ENCODE measurements around the gene INPP4B. TPM values are rescaled to one million over a fixed set of nuclear protein-coding genes. Genes with fewer than 3 reads are reported as not detected.

INPP4B gene
- polyA plus RNA-seq, 5 donors = 5.5 to 15.7 (median 11.7) TPM

GRCh38 chr4:142728233-142728632, 117.9 kb downstream of the INPP4B start:
- DNase-seq = no peak

- DNase-seq = no peak
These were observed 119.0 kb downstream of the INPP4B start for GRCh38 chr4:142727149-142727548.

DNA sequence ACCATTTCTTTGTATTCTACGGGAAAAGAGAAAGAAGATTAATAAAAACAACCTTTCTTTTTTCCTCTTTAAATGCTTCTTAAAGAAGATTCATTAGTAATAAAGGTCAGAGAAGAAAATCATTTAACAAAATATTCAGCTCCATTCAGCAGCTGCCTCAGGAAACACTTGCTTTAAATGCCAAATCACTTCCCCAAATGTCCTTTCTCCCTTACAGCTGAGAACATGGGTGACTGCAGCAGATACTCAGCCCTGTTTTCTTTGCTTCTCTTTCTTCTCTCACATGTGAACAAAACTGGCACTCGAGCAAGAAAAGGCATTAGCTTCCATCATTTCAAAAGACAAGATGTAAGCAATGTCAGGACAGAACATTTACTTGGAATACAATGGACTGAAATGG, 120.2 kb downstream of the INPP4B start:
- DNase-seq = no peak

- no peak for DNase-seq
These were observed 124.9 kb downstream of the INPP4B start for GRCh38 chr4:142721187-142721586.

GRCh38 chr4:142719854-142720541, 126.1 kb downstream of the INPP4B start:
- peak in 1 of 2 donors; percentile 2 for DNase-seq

DNA sequence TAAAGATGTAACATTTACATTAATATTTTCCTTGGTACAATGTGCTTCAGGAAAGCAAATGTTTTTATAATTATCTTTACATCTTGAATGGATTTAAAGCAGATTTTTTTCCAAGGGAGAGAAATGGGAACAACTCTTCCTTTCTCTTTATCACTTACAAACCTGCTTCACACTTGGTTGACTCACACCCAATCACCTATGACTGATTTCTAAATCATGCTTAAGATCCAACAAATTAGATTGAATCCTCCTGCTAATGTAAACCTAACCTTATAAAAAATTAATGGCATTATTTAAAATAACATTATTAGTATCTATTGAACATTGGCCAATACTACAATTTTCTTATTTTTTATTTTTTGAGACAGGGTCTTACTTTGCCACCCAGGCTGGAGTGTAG, 127.1 kb downstream of the INPP4B start:
- no peak for DNase-seq

- DNase-seq = no peak
These were observed 130.4 kb downstream of the INPP4B start for GRCh38 chr4:142715727-142716126.

DNA sequence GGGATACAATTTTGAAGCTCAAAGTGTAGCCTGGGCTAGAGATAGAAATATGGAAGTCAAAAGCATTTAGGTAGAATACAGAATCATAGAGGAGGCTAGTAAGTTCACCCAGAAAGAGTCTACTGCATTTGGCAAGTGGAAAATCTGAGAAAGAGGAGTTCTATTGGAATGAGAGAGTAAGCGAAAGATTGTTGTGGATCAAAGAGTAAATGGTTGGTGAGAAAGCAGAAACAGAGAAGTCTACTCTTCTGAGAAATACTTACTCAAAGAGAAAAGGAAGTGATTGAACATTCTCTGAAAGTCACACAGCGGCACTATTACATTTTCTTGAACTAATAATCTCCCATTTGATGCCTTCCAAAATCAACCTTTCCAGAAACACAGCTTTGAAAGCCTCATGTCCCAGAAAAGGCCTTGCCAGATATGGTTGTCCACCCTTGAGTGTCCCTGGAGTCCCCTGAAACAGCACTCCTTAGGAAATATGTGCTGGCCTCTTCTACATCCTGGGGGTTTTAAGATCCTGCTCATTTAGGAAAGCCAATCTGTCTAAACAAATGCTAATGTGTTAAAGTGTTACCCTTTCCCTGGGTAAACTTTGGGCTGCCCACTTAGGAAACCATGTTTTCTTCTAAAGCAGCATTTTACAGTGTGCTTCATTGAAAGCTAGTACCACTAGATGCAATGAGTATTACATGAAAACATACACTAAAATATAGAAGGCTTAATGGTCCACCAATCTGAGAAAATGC, 132.6 kb downstream of the INPP4B start:
- DNase-seq = no peak

DNA sequence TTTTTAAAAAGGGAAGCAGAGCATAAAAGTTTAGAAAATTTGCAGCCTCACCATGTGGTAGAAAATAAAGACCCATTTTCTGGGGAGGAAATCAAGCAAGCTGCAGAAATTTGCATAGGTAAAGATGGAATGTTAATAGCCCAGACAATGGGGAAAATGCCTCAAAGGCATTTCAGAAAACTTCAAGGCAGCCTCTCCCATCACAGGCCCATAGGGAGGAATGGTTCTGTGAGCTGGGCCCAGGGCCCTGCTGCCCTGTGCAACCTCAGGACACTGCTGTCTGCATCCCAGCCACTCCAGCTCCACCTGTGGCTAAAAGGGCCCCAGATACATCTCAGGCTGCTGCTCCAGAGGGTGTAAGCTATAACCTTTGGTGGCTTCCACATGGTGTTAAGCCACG, 137.9 kb downstream of the INPP4B start:
- DNase-seq = no peak

DNA sequence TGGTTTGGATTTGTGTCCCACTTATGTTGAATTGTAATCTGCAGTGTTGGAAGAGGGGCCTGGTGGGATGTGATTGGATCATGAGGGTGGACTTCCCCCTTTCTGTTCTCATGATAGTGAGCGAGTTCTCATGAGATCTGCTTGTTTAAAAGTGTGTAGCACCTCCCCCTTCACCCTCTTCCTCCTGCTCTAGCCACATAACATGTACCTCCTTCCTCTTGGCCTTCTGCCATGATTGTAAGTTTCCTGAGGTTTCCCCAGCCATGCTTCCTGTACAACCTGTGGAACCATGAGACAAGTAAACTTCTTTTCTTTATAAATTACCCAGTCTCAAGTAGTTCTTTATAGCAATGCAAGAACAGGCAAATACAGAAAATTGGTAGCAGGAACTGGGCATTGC, 138.7 kb downstream of the INPP4B start:
- no peak for DNase-seq

- no peak for DNase-seq
These were observed 139.7 kb downstream of the INPP4B start for GRCh38 chr4:142706381-142706780.

GRCh38 chr4:142705820-142706219, 140.3 kb downstream of the INPP4B start:
- DNase-seq = no peak

- DNase-seq = no peak
These were observed 142.3 kb downstream of the INPP4B start for GRCh38 chr4:142703694-142704309.

DNA sequence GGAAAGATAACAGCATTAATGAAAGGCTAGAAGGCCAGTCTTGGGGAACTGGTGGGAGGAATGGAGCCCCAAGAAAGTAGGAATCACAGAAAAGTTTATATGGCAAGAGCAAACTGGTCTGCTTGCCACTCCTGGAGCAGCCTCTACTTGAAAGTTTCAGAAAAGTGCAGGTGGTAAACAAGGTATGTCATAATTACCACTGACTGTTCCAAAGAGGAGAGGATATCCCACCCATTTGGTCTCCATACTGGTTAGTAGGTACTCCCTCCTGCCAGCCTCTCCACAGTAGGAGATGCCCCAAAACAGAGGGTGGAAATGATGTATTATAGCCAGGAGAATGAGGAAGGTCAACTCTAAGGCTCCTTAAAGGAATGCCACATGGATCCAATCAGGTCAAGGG, 145.1 kb downstream of the INPP4B start:
- DNase-seq = no peak

GRCh38 chr4:142700531-142700930, 145.6 kb downstream of the INPP4B start:
- no peak for DNase-seq

DNA sequence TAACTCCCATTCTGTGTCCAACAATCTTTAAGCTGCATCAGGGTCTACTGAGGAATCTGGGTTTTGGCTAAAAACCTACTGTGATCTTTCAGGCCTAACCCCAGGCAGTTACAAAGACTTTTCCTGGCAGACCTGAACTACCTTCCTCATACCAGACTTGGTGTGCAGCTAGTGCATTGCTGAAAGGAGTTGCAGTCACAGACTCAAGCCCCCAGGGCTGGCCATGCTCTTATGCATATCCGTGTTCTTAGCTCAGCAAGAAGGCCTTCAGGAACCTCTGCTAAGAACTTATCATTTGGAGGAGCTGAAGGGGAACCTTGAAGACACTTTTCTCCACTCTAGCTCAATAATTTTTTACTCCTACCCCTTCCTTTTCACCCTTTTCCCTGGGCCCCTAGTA, 147.5 kb downstream of the INPP4B start:
- no peak for DNase-seq

GRCh38 chr4:142697928-142698327, 148.2 kb downstream of the INPP4B start:
- no peak for DNase-seq

DNA sequence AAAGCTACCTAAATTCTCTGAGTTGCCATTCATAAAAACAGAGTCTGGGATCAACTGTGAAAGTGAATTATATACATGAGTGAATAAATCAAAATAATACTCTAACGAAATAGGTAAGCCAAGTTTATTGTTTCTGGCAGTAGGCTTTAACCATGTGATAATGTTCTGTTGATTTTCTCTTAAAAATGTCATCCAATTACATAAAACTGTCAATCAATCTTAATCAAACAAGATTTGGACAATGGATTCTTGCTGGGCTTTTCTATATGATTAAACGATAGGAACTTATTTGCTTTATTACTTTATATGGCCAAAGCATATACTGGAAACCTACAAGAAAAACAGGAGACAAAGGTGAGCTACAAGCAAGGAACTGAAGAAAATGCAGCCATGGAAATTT, 148.8 kb downstream of the INPP4B start:
- no peak for DNase-seq

- DNase-seq = no peak
These were observed 149.6 kb downstream of the INPP4B start for GRCh38 chr4:142696334-142697122.

GRCh38 chr4:142690406-142691163, 155.5 kb downstream of the INPP4B start:
- no peak for DNase-seq

DNA sequence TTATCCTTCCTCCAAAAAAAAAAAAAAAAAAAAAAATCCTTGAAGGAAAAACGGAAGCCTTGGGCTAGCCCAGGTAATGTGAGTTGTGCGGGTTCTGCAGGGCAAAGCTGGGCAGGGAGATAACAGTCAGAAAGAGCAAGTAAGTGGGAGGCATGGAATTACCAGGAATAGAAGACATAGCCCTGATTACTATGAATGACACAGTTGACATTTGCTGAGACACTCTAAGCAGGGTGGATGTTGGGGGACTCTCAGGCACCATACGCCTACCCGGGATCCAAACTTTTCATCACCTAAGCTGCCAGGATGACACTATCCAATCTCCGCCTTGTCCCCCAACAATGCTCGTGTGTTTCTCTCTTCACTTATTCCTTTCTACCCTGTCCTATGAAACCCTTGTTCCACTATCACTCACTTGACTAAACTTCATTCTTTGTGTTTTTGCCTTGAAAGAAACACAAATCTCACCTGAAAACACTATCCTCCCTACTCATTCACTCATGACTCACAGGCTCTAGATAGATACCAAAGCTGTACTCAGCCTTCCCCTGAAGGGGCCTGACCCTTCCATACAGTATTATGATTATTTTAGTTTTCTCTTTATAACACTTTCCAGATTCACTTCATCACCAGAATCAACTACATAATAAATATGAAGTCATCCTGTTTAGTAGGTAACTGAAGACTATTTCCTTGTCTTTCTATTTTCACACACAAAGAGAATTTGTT, 158.4 kb downstream of the INPP4B start:
- DNase-seq = no peak

Measured in right lung (tissue), 5 donors.